GM12878 (cell line): ENCODE measurements around the gene PPP1R12B. TPM values are rescaled to one million over a fixed set of nuclear protein-coding genes. Genes with fewer than 3 reads are reported as not detected.
A peak's percentile ranks its signal among the peaks of the same experiment; 100 is the strongest.

Experiments used
- ATF2 ChIP-seq: IDR thresholded peaks from 2 replicates; pipeline ENCODE4 v1.6.1; 2012; ENCODE audit warnings: low read length, inconsistent platforms
- BCL11A ChIP-seq: IDR thresholded peaks from 2 replicates; pipeline ENCODE4 v1.6.1; 2011; ENCODE audit warnings: low read depth, low read length
- BHLHE40 ChIP-seq, 2 experiments: fragments of 450-650 bp in 1 of 2; IDR thresholded peaks; 2 replicates each; pipeline ENCODE4 v1.6.1; 2011 to 2017; ENCODE audit warnings: low read depth in 2 of 2, borderline replicate concordance in 1 of 2, improper control_type of control experiment in 1 of 2, low read length in 1 of 2, mild to moderate bottlenecking in 1 of 2
- BMI1 ChIP-seq: fragments of 450-650 bp; IDR thresholded peaks from 2 replicates; pipeline ENCODE4 v1.6.1; 2016; ENCODE audit warnings: mild to moderate bottlenecking, moderate library complexity, borderline replicate concordance
- BRCA1 ChIP-seq: IDR thresholded peaks from 2 replicates; pipeline ENCODE4 v1.6.1; 2011; ENCODE audit warnings: low read depth, low read length, improper control_type of control experiment
- CUX1 ChIP-seq: IDR thresholded peaks from 2 replicates; pipeline ENCODE4 v1.6.1; 2012; ENCODE audit warnings: improper control_type of control experiment, low read depth, low read length; ENCODE audit not compliant: insufficient replicate concordance
- E4F1 ChIP-seq: fragments of 450-650 bp; IDR thresholded peaks from 2 replicates; pipeline ENCODE4 v1.6.1; 2018; ENCODE audit warnings: borderline replicate concordance, mild to moderate bottlenecking; ENCODE audit not compliant: partially characterized antibody
- GABPA ChIP-seq: IDR thresholded peaks from 2 replicates; pipeline ENCODE4 v1.6.1; 2014; ENCODE audit warnings: antibody characterized with exemption, low read depth, mild to moderate bottlenecking, inconsistent platforms
- HDAC6 ChIP-seq: fragments of 200-600 bp; sonication (generic); IDR thresholded peaks from one replicate; pipeline ENCODE4 v1.8.0; 2017; ENCODE audit warnings: antibody characterized with exemption; ENCODE audit not compliant: unreplicated experiment
- JUNB ChIP-seq: IDR thresholded peaks from 2 replicates; pipeline ENCODE4 v1.6.1; 2016; ENCODE audit warnings: antibody characterized with exemption, mild to moderate bottlenecking
- NR2C1 ChIP-seq: fragments of 450-650 bp; IDR thresholded peaks from 2 replicates; pipeline ENCODE4 v1.6.1; 2017; ENCODE audit warnings: antibody characterized with exemption, mild to moderate bottlenecking, moderate library complexity
- NRF1 ChIP-seq: conservative IDR thresholded peaks from 2 replicates; pipeline ENCODE4 v1.6.1; 2011; ENCODE audit warnings: mild to moderate bottlenecking, low read depth, low read length, improper control_type of control experiment
- PAX8 ChIP-seq: fragments of 450-650 bp; IDR thresholded peaks from 2 replicates; pipeline ENCODE4 v1.6.1; 2017; ENCODE audit warnings: mild to moderate bottlenecking, moderate library complexity
- POLR2AphosphoS5 ChIP-seq: IDR thresholded peaks from 2 replicates; pipeline ENCODE4 v1.6.1; 2011; ENCODE audit warnings: mild to moderate bottlenecking, low read length, inconsistent platforms
- SREBF1 ChIP-seq: IDR thresholded peaks from 2 replicates; pipeline ENCODE4 v1.6.1; 2012; ENCODE audit warnings: mild to moderate bottlenecking, low read length
- SUPT20H ChIP-seq: IDR thresholded peaks from 2 replicates; pipeline ENCODE4 v1.6.1; 2011; ENCODE audit warnings: low read depth, mild to moderate bottlenecking, low read length, moderate library complexity, borderline replicate concordance; ENCODE audit not compliant: control insufficient read depth
- SUZ12 ChIP-seq: fragments of 200-600 bp; sonication (generic); IDR thresholded peaks from one replicate; pipeline ENCODE4 v1.6.1; 2018; ENCODE audit warnings: antibody characterized with exemption, mild to moderate bottlenecking; ENCODE audit not compliant: unreplicated experiment
- TBL1XR1 ChIP-seq: IDR thresholded peaks from 2 replicates; pipeline ENCODE4 v1.6.1; 2012; ENCODE audit warnings: low read depth, low read length, improper control_type of control experiment
- TCF3 ChIP-seq: IDR thresholded peaks from 2 replicates; pipeline ENCODE4 v1.6.1; 2012; ENCODE audit warnings: low read depth, mild to moderate bottlenecking, low read length, borderline replicate concordance; ENCODE audit not compliant: insufficient read depth
- YBX1 ChIP-seq: fragments of 450-650 bp; IDR thresholded peaks from 2 replicates; pipeline ENCODE4 v1.6.1; 2016; ENCODE audit warnings: antibody characterized with exemption
- ZNF217 ChIP-seq: fragments of 450-650 bp; IDR thresholded peaks from 2 replicates; pipeline ENCODE4 v1.6.1; 2017; ENCODE audit warnings: antibody characterized with exemption, mild to moderate bottlenecking
- ZNF622 ChIP-seq: fragments of 450-650 bp; IDR thresholded peaks from 2 replicates; pipeline ENCODE4 v1.6.1; 2017; ENCODE audit warnings: mild to moderate bottlenecking, inconsistent platforms
- ZSCAN29 ChIP-seq: fragments of 450-650 bp; IDR thresholded peaks from 2 replicates; pipeline ENCODE4 v1.6.1; 2017; ENCODE audit warnings: mild to moderate bottlenecking, moderate library complexity
- polyA plus RNA-seq, 11 experiments: library from polyadenylated mRNA; depleted of rRNA in 4 of 11; unstranded in 6 of 11; stranded (reverse) in 5 of 11; fragments of >200 nt; fragmentation: Nextera tagmentation in 4 of 11; fragmentation: Illumina TruSeq in 1 of 11; extraction: Ambion mirVana in 4 of 11; extraction: Trizol in 1 of 11; gene quantifications; 1 replicate in 1 of 11; 2 replicates in 10 of 11; pipeline versions ENCODE4 v1.2.1 to v1.2.3, GENCODE V29; 2011 to 2016; ENCODE audit warnings: inconsistent platforms in 2 of 11, missing spikeins in 2 of 11, low read depth in 1 of 11
- total RNA-seq, 4 experiments: library from RNA; depleted of rRNA in 3 of 4; stranded (reverse); fragments of >200 nt in 3 of 4; fragmentation: Illumina TruSeq in 1 of 4; extraction: Trizol in 1 of 4; gene quantifications; 2 replicates each; pipeline versions ENCODE4 v1.2.1 to v1.2.3, GENCODE V29; 2013 to 2021

Gene PPP1R12B
- total and polyA plus RNA-seq, 10 of the 15 experiments (the other 5 are each of a cell fraction or from before 2014, with no cell fraction given): 0.29 to 9.4 (median 4.7) TPM

- no peak for TF ChIP-seq CUX1
- TF ChIP-seq BHLHE40 (IDR thresholded peaks at IDR 0.05; ENCODE audit: borderline replicate concordance in 1 of 2, low read depth in 2 of 2, low read length in 1 of 2): peak; percentile 70 to 80
- no peak for TF ChIP-seq ZSCAN29
- peak; percentile 43; the same call in 1 of the 2 replicates for TF ChIP-seq BCL11A
- no peak for TF ChIP-seq JUNB
- TF ChIP-seq HDAC6: no peak
- TF ChIP-seq TBL1XR1: 0 out of 2 replicates have a peak, but pooled peaks have one; percentile 30
- no peak for TF ChIP-seq BRCA1
- no peak for TF ChIP-seq TCF3
- no peak for TF ChIP-seq E4F1
- TF ChIP-seq ATF2: peak; percentile 59; the same call in 1 of the 2 replicates
- no peak for TF ChIP-seq POLR2AphosphoS5
- no peak for TF ChIP-seq PAX8
- TF ChIP-seq SUZ12: no peak
- TF ChIP-seq YBX1: no peak
- TF ChIP-seq SUPT20H: no peak
- no peak for TF ChIP-seq NRF1
- no peak for TF ChIP-seq BMI1
- no peak for TF ChIP-seq ZNF622
- no peak for TF ChIP-seq ZNF217
- no peak for TF ChIP-seq SREBF1
- peak; percentile 27; the same call in 1 of the 2 replicates for TF ChIP-seq NR2C1
- no peak for TF ChIP-seq GABPA
Measured at GRCh38 chr1:202565890-202566602, 217.5 kb downstream of the PPP1R12B start (continued).
